H1 (cell line): ENCODE measurements around the gene SPTBN5. TPM values are rescaled to one million over a fixed set of nuclear protein-coding genes. Genes with fewer than 3 reads are reported as not detected.

Experiments used
- ATF2 ChIP-seq: IDR thresholded peaks from 2 replicates; pipeline ENCODE4 v1.6.1; 2012; ENCODE audit warnings: low read length, inconsistent platforms
- KDM5A ChIP-seq: fragments of 200-600 bp; IDR thresholded peaks from 2 replicates; pipeline ENCODE4 v1.7.1; 2012; ENCODE audit warnings: mild to moderate bottlenecking, low read length, inconsistent platforms, mixed read lengths
- MAX ChIP-seq: IDR thresholded peaks from 2 replicates; pipeline ENCODE4 v1.6.1; 2012; ENCODE audit warnings: inconsistent platforms
- RNF2 ChIP-seq: fragments of 200-900, 300-1000 bp; sonication (generic); IDR thresholded peaks from 2 replicates; pipeline ENCODE4 v1.7.1; 2016; ENCODE audit warnings: borderline replicate concordance, low read depth, mild to moderate bottlenecking, antibody characterized with exemption, low read length; ENCODE audit not compliant: poor library complexity, severe bottlenecking; ENCODE audit errors: missing control alignments
- SIX5 ChIP-seq: IDR thresholded peaks from 2 replicates; pipeline ENCODE4 v1.6.1; 2011; ENCODE audit warnings: mild to moderate bottlenecking, low read depth, low read length
- SP1 ChIP-seq: IDR thresholded peaks from 2 replicates; pipeline ENCODE4 v1.6.1; 2011; ENCODE audit warnings: low read depth, low read length
- SRF ChIP-seq: IDR thresholded peaks from 2 replicates; pipeline ENCODE4 v1.6.1; 2011; ENCODE audit warnings: mild to moderate bottlenecking, low read depth, low read length, moderate library complexity
- polyA plus RNA-seq, 7 experiments: library from polyadenylated mRNA; depleted of rRNA in 3 of 7; stranded (reverse) in 5 of 7; unstranded in 2 of 7; fragments of >200 nt in 5 of 7; fragments of 200-250 nt in 2 of 7; gene quantifications; 1 replicate in 5 of 7; 2 replicates in 1 of 7; 4 replicates in 1 of 7; pipeline versions ENCODE4 v1.2.1 to v1.2.3, GENCODE V29; 2011 to 2013; ENCODE audit warnings: missing spikeins in 2 of 7, mixed read lengths in 2 of 7
- total RNA-seq: library from RNA; stranded (reverse); fragmentation: NEBNext Ultra II Directional; extraction: Animal tissue kit (Norgen Biotek cat#: 25700); gene quantifications from 2 replicates; pipeline ENCODE4 v1.2.1, GENCODE V29; 2021

The SPTBN5 gene
- total and polyA plus RNA-seq, 2 of the 8 experiments (the other 6 are each of a cell fraction or from before 2014, with no cell fraction given), result 0.32 to 0.84 TPM

GRCh38 chr15:41879321-41879845 lies 14.5 kb downstream of the SPTBN5 start (continued):
- TF ChIP-seq SIX5 (no peak), SRF (no peak), ATF2 (no peak), SP1 (no peak), RNF2 (no peak), KDM5A (no peak), MAX (no peak)
- TF ChIP-seq, all 59 proteins: peak for 0
